A673 (cell line): ENCODE results near the gene C14orf132.

Experiments used
- EZH2 ChIP-seq: fragments of 200-600 bp; sonication (generic); IDR thresholded peaks from 2 replicates; pipeline ENCODE4 v1.6.1; 2017; ENCODE audit warnings: borderline replicate concordance, low read depth, mild to moderate bottlenecking, mixed read lengths, antibody characterized with exemption, low read length; ENCODE audit not compliant: poor library complexity, severe bottlenecking
- TF ChIP-seq, protein P1 (sequence below): fragments of 300-800, 200-600 bp; sonication (generic); conservative IDR thresholded peaks from 2 replicates; pipeline ENCODE4 v1.5.1; 2017; ENCODE audit warnings: low read depth, mild to moderate bottlenecking, antibody characterized with exemption, low read length, moderate library complexity, mixed read lengths

- TF ChIP-seq, protein P1, sequence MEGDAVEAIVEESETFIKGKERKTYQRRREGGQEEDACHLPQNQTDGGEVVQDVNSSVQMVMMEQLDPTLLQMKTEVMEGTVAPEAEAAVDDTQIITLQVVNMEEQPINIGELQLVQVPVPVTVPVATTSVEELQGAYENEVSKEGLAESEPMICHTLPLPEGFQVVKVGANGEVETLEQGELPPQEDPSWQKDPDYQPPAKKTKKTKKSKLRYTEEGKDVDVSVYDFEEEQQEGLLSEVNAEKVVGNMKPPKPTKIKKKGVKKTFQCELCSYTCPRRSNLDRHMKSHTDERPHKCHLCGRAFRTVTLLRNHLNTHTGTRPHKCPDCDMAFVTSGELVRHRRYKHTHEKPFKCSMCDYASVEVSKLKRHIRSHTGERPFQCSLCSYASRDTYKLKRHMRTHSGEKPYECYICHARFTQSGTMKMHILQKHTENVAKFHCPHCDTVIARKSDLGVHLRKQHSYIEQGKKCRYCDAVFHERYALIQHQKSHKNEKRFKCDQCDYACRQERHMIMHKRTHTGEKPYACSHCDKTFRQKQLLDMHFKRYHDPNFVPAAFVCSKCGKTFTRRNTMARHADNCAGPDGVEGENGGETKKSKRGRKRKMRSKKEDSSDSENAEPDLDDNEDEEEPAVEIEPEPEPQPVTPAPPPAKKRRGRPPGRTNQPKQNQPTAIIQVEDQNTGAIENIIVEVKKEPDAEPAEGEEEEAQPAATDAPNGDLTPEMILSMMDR = no peak
- TF ChIP-seq EZH2 = no peak
Observed at GRCh38 chr14:96037891-96038557, 1.1 kb upstream of the C14orf132 start.
